Astrocyte of the cerebellum (primary cell): ENCODE data around the gene RARS1.
A peak's percentile ranks its signal among the peaks of the same experiment; 100 is the strongest.

ENCODE experiments used
- DNase-seq: peaks from one replicate; pipeline ENCODE4 v3.0.0-alpha.2; 2011; ENCODE audit warnings: low read depth
- H3K4me3 ChIP-seq: 2 replicates; pipeline ENCODE4 v1.5.1; 2011; ENCODE audit warnings: mild to moderate bottlenecking, low read depth, low read length, moderate library complexity
- CTCF ChIP-seq: IDR thresholded peaks from 2 replicates; pipeline ENCODE4 v1.5.1; 2012; ENCODE audit warnings: low read length, low read depth, moderate library complexity, mild to moderate bottlenecking; ENCODE audit errors: missing control alignments
- in situ Hi-C: cut with HindIII; loops from 2 replicates; pipeline ENCODE4 v1.10.0; 2017; ENCODE audit warnings: low sequenced_read_pairs

Gene RARS1

DNA sequence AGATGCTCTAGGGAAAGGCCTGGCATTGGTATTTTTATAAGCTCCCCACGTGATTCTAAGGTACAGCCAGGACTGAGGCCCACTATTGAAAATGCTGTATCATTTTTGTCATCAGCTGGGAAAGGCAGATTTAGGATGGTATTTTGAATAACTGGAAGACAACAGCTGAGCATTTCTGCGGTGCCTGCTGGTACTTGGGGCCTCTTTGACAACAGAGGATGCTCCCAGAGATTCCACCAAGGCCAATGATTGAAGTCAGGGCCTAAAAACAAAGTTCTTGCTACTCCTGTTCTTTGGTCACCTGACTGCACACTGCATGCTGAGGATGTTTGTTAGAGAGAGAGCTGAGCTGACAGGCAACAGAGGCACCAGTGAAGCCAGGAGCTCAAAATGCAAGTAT lies 50.9 kb downstream of the RARS1 start:
- no peak for TF ChIP-seq CTCF
- no peak overlapping the region for H3K4me3 ChIP-seq
- in situ Hi-C loops, result no loop called here
- DNase-seq, result no peak

- in situ Hi-C loops, result no loop called here
- DNase-seq, result no peak
- H3K4me3 ChIP-seq, result no peak overlapping the region
- no peak for TF ChIP-seq CTCF
Observed at GRCh38 chr5:168549554-168549953, 63.3 kb downstream of the RARS1 start.

DNA sequence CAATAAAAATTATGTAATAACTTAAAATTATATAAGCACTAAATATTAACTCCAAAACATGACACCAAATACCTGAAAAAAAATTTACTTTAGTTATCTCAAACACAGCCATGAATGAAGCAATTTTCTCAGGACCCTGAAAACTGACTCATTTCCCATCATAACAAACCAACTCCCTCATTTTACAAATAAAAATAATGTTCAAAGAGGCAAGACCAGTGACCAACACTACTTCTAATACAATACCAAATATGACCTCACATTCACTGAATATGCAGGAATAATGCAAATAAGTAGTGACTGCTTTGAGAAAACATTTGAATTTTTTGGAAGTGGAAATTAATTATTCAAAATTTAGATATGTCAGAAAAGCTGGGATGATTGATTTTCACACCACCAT lies 64.4 kb downstream of the RARS1 start:
- TF ChIP-seq CTCF, result no peak
- in situ Hi-C loops, result no loop called here
- no peak for DNase-seq
- no peak overlapping the region for H3K4me3 ChIP-seq

GRCh38 chr5:168552146-168552545 lies 65.9 kb downstream of the RARS1 start:
- H3K4me3 ChIP-seq, result no peak overlapping the region
- DNase-seq, result peak; percentile 98
- TF ChIP-seq CTCF, result no peak
- in situ Hi-C loops, result no loop called here

DNA sequence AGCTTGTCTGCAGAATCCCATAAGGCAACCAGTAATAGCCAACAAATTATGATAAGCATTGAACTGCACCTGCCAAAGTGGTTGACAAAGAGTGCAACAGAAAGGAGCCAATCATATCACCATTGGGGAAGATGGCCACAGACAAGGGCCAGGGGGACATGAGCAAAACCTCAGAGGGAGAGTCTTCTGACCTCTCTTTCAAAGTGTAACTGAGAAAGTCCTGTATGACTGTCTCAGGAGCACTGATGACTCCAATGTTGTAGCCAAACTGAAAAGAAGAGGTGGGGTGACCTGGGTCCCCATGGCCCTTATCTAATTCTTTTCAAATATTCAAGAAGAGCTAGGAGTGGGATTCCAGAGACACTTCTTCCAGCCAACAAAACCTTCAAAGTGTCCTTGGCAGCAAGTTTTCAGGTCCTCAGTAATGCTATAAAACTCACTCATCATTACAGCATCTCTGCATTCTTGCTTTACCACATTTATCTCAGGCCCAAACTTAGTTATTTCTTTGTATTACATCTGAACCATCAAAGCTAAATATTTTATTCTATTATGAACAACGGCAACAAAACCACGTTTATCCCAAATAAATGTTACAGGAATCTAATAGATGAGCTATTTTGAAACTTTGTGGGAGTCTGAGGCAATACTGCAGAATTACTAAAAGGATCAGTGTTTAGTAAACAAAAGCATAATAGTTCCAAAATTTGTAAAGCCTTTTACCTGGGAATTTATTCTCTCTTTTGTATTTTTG lies 67.3 kb downstream of the RARS1 start:
- no peak overlapping the region for H3K4me3 ChIP-seq
- no peak for TF ChIP-seq CTCF
- DNase-seq, result no peak
- in situ Hi-C loops, result no loop called here

DNA sequence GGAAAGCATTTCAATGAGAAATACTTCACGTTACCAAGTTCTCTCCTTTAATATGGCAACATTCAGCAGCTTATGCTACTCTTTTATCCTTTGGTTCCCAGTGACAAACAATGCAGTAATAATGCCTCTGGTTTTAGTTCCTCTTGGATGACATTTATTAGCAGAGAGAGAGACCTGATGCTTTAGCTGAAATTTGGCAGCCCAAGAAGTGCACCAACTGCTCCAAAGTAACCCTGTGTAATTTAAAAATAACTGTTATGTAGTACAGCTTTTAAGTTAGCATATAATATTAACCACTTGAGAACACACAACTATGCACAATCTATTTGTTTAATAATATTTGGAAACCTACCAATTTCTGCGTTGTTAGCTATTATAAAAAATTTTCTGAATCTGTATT lies 71.1 kb downstream of the RARS1 start:
- no peak for TF ChIP-seq CTCF
- in situ Hi-C loops, result no loop called here
- no peak for DNase-seq
- H3K4me3 ChIP-seq, result no peak overlapping the region

DNA sequence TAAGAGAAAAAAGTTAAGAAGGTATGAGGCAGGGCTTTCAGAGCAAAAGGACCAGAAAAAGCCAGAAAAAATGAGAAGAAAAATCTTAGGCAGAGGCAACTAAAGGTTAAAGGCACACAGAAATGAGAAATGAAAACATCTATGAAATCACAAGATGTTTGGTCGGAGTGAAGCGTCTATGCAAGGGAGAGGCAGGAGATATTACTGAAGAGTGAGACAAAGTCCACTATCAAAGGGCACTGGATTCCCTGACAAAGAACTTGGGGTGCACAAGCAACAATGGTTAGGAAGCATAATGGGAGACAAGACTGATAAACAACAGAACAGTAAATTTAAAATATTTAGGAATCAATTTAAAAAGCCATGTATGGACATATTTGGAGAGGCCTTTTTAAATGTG lies 76.0 kb downstream of the RARS1 start:
- H3K4me3 ChIP-seq, result no peak overlapping the region
- in situ Hi-C loops, result no loop called here
- no peak for TF ChIP-seq CTCF
- no peak for DNase-seq
